Measurements from ENCODE around the gene MRPS18B.

MRPS18B gene

GRCh38 chr6:30617565-30618269 lies at the start of gene MRPS18B:
MRPS18B (plus strand) TSS chr6:30617840; CDS start chr6:30617866, 26 bp downstream.
- DNase-seq = peak; percentile 98 to 100

- DNase-seq = no peak
These were observed 49.4 kb upstream of the MRPS18B start for GRCh38 chr6:30568245-30568644.

DNA sequence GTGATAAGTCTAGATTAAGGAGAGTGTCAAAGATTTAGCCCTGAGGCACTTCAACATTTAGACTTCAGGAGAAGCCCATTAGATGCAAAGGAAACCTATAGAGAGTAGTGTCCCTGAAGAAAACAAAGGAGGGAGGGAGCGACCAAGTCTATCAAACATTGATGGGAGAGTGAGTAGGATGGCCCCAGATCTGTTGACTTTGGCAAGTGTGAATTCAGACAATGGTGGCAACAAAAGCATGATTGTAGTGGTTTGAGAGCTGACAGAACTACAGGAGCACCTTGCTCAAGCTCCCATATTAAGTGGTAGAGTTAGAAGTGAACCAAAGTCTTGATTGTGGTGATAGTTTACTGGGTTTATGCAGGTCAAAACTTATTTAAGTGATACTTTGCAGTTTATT lies 47.4 kb upstream of the MRPS18B start:
- no peak for DNase-seq

- peak in 1 of 2 donors; percentile 42 for DNase-seq
These were observed 46.9 kb upstream of the MRPS18B start for GRCh38 chr6:30570740-30571074.

- peak; percentile 91 to 96 for DNase-seq
These were observed 46.4 kb upstream of the MRPS18B start, which contains the start of gene ABCF1 for GRCh38 chr6:30571075-30571761. ABCF1 (plus strand) TSS chr6:30571442; CDS start chr6:30571488, 46 bp downstream.

- DNase-seq = no peak
These were observed 45.9 kb upstream of the MRPS18B start for GRCh38 chr6:30571762-30572082.

DNA sequence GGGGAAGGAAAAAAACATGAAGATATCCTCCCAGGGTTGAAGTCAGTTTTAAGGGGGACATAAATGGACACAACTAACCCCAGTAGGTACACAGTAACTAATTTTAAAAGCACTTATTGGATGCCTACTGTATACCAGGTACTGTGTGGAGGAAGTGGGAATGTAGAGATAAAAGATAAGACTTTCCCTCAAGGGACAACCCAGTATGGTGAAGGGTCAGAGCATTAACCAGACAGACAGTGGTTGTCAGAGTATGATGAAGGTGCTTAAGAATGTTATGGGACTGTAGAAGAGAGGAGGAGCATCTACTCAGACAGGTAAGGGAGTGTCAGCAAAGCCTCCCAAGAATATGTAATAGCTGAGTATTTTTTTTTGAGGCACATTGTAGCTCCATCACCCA lies 45.5 kb upstream of the MRPS18B start:
- no peak for DNase-seq

DNA sequence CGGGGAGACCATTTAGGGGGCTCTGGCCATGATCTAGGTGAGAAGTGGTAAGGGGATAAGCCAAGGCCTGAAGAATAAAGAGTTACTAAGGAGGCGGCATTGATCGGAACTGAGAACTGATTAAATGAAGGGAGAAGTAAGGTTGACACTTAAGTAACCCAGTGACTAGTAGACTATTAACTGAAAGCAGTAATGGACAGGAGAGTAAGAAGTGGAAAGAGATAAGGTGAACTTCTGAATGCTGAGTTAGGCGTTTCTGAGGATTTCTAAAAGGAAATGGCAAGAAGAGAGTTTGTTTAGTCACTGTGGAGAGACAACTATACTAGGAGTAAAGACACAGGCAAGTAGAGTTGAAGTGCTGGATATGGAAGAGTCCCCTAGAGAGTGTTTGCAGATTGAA lies 44.5 kb upstream of the MRPS18B start:
- no peak for DNase-seq

GRCh38 chr6:30578051-30578450 lies 39.6 kb upstream of the MRPS18B start:
- DNase-seq = no peak

GRCh38 chr6:30583921-30584320 lies 33.7 kb upstream of the MRPS18B start:
- no peak for DNase-seq

- DNase-seq = no peak
These were observed 27.8 kb upstream of the MRPS18B start for GRCh38 chr6:30589754-30590358.

DNA sequence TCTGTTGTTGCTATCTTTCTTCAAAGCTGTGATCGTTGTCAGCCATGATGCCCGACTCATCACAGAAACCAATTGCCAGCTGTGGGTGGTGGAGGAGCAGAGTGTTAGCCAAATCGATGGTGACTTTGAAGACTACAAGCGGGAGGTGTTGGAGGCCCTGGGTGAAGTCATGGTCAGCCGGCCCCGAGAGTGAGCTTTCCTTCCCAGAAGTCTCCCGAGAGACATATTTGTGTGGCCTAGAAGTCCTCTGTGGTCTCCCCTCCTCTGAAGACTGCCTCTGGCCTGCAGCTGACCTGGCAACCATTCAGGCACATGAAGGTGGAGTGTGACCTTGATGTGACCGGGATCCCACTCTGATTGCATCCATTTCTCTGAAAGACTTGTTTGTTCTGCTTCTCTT lies 27.1 kb upstream of the MRPS18B start:
- DNase-seq = no peak

DNA sequence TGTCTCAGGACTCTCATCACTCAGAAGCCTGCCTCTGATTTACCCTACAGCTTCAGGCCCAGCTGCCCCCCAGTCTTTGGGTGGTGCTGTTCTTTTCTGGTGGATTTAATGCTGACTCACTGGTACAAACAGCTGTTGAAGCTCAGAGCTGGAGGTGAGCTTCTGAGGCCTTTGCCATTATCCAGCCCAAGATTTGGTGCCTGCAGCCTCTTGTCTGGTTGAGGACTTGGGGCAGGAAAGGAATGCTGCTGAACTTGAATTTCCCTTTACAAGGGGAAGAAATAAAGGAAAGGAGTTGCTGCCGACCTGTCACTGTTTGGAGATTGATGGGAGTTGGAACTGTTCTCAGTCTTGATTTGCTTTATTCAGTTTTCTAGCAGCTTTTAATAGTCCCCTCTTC lies 26.6 kb upstream of the MRPS18B start:
- DNase-seq = no peak

- DNase-seq = no peak
These were observed 25.4 kb upstream of the MRPS18B start for GRCh38 chr6:30592287-30592686.

DNA sequence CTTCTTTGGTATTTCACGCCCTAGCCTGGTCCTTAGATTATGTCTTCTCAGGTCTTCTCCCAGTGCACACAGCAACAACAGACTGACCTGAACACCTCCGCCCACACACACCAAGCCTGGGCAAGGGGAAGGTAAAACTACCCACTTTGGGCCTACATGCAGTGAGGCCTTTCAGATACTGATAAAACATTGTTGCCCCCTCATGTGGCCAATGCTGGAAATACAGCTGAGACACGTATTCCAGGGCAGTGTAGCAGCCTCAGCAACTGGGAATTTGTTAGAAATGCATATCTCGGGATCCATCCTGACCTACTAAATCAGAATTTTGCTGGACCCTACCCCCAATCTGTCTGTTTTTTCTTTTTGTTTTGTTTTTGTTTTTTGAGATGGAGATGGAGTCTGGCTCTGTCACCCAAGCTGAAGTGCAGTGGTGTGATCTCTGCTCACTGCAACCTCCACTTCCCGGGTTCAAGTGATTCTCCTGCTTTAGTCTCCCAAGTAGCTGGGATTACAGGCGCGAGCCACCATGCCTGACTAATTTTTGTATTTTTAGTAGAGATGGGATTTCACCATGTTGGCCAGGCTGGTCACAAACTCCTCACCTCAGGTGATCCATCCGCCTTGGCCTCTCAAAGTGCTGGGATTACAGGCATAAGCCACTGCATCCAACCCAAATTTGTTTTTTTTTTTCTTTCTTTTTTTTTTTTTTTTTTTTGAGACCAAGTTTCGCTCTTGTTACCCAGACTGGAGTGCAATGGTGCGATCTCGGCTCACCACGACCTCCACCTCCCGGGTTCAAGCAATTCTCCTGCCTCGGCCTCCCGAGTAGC lies 20.1 kb upstream of the MRPS18B start:
- DNase-seq = peak; percentile 33 to 39

DNA sequence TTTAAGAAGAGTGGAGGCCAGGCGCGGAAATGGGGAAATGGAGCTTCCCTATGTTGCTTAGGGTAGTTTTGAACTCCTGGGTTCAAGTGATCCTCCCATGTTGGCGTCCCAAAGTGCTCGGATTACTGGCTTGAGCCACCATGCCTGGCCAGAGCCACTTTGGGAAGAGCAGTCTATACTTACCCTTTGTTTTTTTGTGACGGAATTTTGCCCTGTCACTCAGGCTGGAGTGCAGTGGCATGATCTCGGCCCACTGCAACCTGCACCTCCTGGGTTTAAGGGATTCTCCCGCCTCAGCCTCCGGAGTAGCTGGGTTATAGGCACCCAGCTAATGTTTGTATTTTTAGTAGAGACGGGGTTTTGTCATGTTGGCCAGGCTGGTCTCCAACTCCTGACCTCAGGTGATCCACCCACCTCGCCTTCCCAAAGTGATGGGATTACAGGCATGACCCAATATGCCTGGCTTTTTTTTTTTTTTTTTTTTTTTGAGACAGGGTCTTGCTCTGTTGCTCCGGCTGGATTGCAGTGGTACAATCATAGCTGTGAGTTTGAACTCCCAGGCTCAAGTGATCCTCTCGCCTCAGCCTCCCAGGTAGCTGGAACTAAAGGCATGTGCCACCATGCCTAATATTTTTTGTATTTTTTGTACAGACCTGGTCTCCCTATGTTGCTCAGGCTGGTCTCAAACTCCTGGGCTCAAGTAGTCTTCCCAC lies 18.6 kb upstream of the MRPS18B start:
- no peak for DNase-seq

- no peak for DNase-seq
These were observed 17.9 kb upstream of the MRPS18B start for GRCh38 chr6:30599625-30600324.

DNA sequence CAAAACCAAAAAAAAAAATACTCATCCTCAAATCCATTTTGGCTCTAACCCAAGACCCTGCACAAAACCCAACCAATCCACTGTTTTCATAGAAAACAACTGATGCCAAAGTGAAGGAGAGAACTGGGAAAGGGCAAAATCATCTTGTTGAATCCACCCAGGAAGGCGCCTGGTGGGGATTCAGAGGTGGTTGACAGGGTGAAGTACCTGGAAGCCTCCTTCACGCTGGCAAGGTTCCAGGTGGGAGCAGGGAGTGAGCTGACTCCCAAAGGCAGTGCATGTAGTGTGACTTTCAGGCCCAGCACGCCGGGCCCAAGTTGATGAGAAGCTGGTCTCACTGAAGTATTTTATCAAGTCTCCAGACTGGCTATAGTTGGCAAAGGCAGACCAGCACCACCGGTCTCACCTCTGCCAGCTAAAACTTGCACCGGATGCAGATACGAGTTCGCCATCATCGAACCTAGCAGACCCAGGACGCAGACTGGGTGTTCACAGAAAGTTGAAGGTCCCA lies 17.1 kb upstream of the MRPS18B start:
- DNase-seq = no peak

DNA sequence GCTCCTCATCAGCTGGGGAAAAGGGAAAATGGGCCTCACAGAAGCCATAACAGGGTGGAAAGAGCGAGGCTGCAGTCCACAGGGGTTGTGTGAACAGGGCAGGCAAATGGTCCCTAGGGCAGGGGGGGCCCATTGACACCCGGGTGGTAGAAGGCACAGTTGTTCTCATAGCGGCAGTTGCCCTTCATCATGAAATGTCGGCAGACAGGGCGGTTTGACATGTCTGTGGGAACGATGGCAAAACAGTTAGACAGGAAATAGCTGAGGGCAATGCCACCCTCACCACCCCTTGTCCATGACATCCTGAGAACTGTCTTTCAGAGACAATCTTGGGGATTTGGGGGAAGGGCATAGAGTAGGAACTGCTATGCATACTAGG lies 16.2 kb upstream of the MRPS18B start:
- no peak for DNase-seq

DNA sequence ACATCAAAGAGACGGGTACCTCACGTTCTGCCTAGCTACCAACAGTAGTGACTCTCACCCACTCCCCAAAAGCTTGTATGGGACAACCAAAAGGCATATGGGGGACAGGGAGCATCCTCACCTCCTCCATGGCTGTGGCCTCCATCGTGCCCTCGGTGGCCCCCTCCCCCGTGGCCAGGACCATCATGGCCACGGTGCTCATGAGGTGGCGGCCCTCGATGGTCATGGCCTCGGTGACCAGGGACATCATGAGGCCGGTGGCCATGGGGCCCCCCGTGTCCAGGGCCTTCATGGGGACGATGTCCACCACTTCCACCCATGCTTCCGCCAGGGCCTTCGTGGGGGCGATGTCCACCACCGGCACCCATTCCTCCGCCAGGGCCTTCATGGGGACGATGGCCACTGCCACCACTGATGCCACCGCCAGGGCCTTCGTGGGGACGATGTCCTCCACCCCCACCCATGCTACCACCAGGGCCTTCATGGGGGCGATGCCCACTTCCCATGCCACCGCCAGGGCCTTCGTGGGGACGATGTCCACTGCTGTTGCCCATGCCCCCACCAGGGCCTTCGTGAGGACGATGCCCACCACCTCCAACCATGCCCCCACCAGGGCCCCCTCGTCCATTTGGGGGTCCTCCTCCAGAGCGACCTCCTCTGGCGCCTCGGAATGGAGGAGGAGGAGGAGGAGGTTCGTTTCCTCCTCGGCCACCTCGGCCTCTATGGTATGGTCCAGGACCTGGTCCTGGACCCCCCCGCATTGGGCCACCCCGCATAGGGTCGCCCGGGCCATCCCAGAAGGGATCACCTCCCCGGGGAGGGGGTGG lies 15.6 kb upstream of the MRPS18B start:
- no peak for DNase-seq

DNA sequence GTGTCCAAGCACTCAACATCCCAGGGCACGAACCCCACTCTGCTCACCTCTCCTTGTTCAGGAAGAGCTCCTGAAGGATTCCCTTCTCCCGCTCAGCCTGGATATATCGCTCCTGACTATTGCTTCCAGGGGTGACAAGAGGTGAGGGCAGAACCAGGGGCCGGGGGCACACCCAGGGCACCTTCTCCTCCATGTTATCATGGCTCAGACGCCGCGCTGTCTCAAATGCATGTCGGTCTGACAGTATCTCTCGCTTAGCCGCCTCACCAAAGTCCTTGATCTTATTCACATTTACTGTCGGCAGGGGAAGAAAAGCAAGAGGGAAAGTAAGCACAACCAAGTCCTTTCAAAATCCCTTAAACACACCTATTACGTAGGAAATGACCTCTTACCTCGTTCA lies 13.7 kb upstream of the MRPS18B start:
- no peak for DNase-seq
